ENCODE data around the gene NPAS3.

DNA sequence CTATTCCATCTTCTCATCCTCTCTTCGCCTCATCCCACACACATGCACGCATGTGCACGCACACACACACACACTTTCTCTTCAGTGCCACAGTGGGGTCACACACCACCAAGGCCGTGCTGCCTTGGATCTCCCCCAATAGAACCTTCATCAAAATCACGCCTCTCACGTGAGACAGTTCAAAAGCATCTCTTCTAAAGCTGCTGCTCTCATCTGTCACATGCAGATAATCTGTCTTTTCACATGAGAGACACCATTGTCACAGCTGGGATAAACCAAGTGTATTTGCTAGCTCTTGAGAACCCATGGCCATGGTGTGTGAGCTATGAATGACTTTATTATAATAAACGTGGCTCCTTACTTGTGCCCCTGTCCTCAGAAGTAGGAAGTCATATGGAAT lies 793.5 kb downstream of the NPAS3 start:
- TF ChIP-seq POLR2A (IDR thresholded peaks at IDR 0.05; ENCODE audit: low read depth, low read length) (no peak), POLR2AphosphoS5 (IDR thresholded peaks at IDR 0.05; ENCODE audit: low read depth, low read length) (no peak), TAF1 (IDR thresholded peaks at IDR 0.05; ENCODE audit: low read depth, low read length) (no peak), PAX5 (IDR thresholded peaks at IDR 0.05; ENCODE audit: insufficient read depth, low read length, severe bottlenecking) (no peak)
